Neural progenitor cell (in vitro differentiated cells): Measurements from ENCODE around the gene TRIP13.

Experiments
- CTCF ChIP-seq: fragments of 200-600 bp; sonication (generic); IDR thresholded peaks from 2 replicates; pipeline ENCODE4 v1.5.1; 2017; ENCODE audit warnings: antibody characterized with exemption, mild to moderate bottlenecking
- EZH2phosphoT487 ChIP-seq: fragments of 200-600 bp; sonication (generic); IDR thresholded peaks from 2 replicates; pipeline ENCODE4 v1.6.1; 2017; ENCODE audit warnings: antibody characterized with exemption

- TF ChIP-seq CTCF (no peak), EZH2phosphoT487 (no peak)
Measured at GRCh38 chr5:903756-904096, 11.0 kb downstream of the TRIP13 start.
